ENCODE results near the gene PRKAG2. TPM values are rescaled to one million over a fixed set of nuclear protein-coding genes. Genes with fewer than 3 reads are reported as not detected.

Gene PRKAG2
- total and polyA plus RNA-seq, 2 experiments from 2014 or later = 17.0 to 19.5 TPM

DNA sequence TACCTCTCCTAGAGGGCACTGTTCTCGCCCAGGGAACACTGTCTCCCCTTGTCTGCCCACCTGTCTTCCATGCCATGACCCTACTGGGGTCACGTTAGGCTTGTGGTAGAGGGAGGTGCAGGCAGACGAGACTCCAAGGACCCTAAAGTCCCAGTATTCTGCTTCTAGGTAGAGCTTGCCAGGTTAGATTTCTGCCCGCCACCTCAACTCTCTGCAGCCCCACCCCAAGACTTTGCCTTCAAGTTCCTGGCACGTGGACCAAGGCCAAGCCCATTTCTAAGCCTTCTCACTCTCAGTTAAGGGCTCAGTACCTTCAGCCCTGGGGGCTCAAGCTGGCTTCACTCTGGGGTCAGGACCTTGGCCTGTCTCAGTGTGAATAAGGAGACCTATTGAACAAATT, 16.1 kb downstream of the PRKAG2 start:
- in situ Hi-C loops (cut with MboI) = no loop called here
- H3F3A ChIP-seq (ENCODE audit: insufficient read depth) = no peaks in the 10 kb centered on the region
- no peak for DNase-seq
- no peak overlapping the region for H3K9ac ChIP-seq
- no peaks in the 10 kb centered on the region for H4K20me1 ChIP-seq (ENCODE audit: insufficient read depth)
- H3K27me3 ChIP-seq (replicated peaks; ENCODE audit: insufficient read depth) = peaks cover 5% of the 10 kb centered on the region
- no peaks in the 10 kb centered on the region for H3K9me2 ChIP-seq (ENCODE audit: insufficient read depth)
- TF ChIP-seq EZH2phosphoT487 (IDR thresholded peaks at IDR 0.05; ENCODE audit: insufficient read depth, low read depth) (no peak), EZH2 (IDR thresholded peaks at IDR 0.05; ENCODE audit: insufficient read depth, poor library complexity, severe bottlenecking) (no peak)
- H3K4me3 ChIP-seq = no peak overlapping the region
- H3K79me2 ChIP-seq (ENCODE audit: insufficient read depth) = no peaks in the 10 kb centered on the region
- no peak overlapping the region for H3K4me2 ChIP-seq (ENCODE audit: unreplicated experiment)
- 50 to 52% methylated on average over 5 of the region's 5 CpGs for WGBS, 2 experiments (ENCODE audit: low coverage in 1 of 2, low lambda C conversion rate in 2 of 2, missing lambda C conversion rate in 2 of 2)
- H2AFZ ChIP-seq = no peak overlapping the region
- no peaks in the 10 kb centered on the region for H3K4me1 ChIP-seq (ENCODE audit: insufficient read depth)
- no peaks in the 10 kb centered on the region for H3K36me3 ChIP-seq (ENCODE audit: low read depth)
- no peaks in the 10 kb centered on the region for H3K9me3 ChIP-seq (ENCODE audit: low read depth)
- no peak overlapping the region for H3K27ac ChIP-seq

DNA sequence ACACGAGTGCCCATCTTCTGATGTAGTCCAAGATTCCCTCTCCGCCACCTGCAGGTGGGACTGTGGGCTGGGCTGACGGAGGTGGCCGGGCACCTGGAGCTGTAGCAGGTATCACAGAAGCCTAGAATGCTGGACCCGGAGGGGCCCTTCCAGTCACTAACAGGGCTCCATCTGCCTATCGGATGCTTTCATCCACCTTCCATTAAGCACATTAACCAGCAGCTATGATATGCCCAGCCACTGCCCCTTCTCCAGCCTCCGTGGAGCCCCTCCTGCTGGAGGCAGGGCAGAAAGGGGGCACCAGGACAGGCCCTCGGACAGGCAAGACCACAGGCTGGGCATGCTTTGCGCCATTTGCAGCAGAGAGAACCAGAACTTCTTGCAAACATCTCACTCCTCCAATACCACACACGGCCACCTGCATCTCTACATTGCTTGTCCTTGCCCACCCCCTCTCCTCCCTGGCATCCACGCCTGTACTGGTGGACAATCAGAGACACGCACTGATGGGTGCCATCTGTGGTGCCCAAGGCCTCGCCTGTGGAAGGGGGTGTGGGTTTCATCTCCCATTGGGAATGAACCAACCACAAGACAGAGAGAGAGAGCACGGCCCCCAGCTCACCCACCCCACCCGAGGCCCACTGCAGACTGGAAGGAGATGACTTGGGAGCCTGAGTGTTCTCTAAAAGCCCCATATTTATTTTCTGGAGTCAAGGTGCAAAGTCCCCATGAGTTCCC, 16.8 kb downstream of the PRKAG2 start:
- no peak overlapping the region for H3K4me2 ChIP-seq (ENCODE audit: unreplicated experiment)
- no peak overlapping the region for H3K4me3 ChIP-seq
- H2AFZ ChIP-seq = no peak overlapping the region

DNA sequence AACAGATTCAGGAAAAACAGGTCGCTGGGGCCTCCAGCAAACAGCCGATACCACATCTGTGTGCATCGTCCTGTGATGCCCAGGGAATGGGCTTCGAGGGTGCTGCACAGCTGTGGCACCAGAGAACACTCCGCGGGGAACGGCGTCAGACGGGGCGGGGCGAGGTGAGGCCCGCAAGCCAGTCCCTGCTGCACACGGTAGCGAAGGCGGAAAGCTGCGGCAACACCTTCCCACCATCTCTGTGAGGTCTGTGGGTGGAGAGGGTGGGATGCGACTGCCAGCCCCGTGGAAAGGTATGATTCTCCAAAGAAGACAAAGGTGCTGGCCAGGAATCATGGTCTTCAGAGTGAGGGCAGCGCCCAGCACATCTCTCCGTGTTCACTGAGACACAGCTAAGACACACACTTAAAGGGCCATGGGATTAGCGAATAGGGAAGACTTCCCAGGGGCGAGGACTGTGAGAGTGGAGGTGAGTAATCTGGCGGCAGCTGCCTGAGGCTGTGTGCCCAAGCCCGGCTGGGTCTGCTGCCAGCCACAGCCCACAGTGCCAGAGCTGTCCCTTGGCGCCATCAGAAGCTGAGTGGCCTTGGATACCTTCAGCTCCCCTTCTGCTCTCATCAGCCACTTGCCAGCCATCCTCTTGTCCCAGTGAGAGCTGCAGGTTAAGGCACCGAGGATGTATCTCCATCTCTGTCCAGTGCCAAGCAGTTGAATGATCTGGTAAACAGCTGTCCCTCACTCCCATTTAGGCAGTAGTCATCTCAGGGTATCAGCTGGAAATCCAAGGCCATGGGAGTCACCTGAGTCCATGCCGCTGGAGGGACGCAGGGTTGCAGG, 17.6 kb downstream of the PRKAG2 start:
- no peak overlapping the region for H3K9ac ChIP-seq
- no peaks in the 10 kb centered on the region for H3K36me3 ChIP-seq (ENCODE audit: low read depth)
- H3K4me2 ChIP-seq (ENCODE audit: unreplicated experiment) = no peak overlapping the region
- no peaks in the 10 kb centered on the region for H3K4me1 ChIP-seq (ENCODE audit: insufficient read depth)
- no peaks in the 10 kb centered on the region for H3F3A ChIP-seq (ENCODE audit: insufficient read depth)
- H3K79me2 ChIP-seq (ENCODE audit: insufficient read depth) = no peaks in the 10 kb centered on the region
- WGBS, 2 experiments (ENCODE audit: low coverage in 1 of 2, low lambda C conversion rate in 2 of 2, missing lambda C conversion rate in 2 of 2) = 70 to 73% methylated on average over 28 of the region's 28 CpGs
- in situ Hi-C loops (cut with MboI) = no loop called here
- peaks cover 6% of the 10 kb centered on the region for H3K27me3 ChIP-seq (replicated peaks; ENCODE audit: insufficient read depth)
- no peak for TF ChIP-seq EZH2 (IDR thresholded peaks at IDR 0.05; ENCODE audit: insufficient read depth, poor library complexity, severe bottlenecking)
- TF ChIP-seq EZH2phosphoT487 (IDR thresholded peaks at IDR 0.05; ENCODE audit: insufficient read depth, low read depth) = no peak
- H3K4me3 ChIP-seq = no peak overlapping the region
- H3K9me2 ChIP-seq (ENCODE audit: insufficient read depth) = no peaks in the 10 kb centered on the region
- H3K27ac ChIP-seq = no peak overlapping the region
- DNase-seq = no peak
- H3K9me3 ChIP-seq (ENCODE audit: low read depth) = no peaks in the 10 kb centered on the region
- no peaks in the 10 kb centered on the region for H4K20me1 ChIP-seq (ENCODE audit: insufficient read depth)
- no peak overlapping the region for H2AFZ ChIP-seq

More for the DNA sequence above, 16.8 kb downstream of the PRKAG2 start:
- Histone ChIP-seq H3K9ac (no peak overlapping the region), H3K27me3 (replicated peaks; ENCODE audit: insufficient read depth) (peaks cover 6% of the 10 kb centered on the region), H4K20me1 (ENCODE audit: insufficient read depth) (no peaks in the 10 kb centered on the region), H3K9me3 (ENCODE audit: low read depth) (no peaks in the 10 kb centered on the region), H3K27ac (no peak overlapping the region), H3K9me2 (ENCODE audit: insufficient read depth) (no peaks in the 10 kb centered on the region), H3K36me3 (ENCODE audit: low read depth) (no peaks in the 10 kb centered on the region), H3K79me2 (ENCODE audit: insufficient read depth) (no peaks in the 10 kb centered on the region), H3F3A (ENCODE audit: insufficient read depth) (no peaks in the 10 kb centered on the region), H3K4me1 (ENCODE audit: insufficient read depth) (no peaks in the 10 kb centered on the region)
- no peak for DNase-seq
- TF ChIP-seq EZH2 (IDR thresholded peaks at IDR 0.05; ENCODE audit: insufficient read depth, poor library complexity, severe bottlenecking) (no peak), EZH2phosphoT487 (IDR thresholded peaks at IDR 0.05; ENCODE audit: insufficient read depth, low read depth) (no peak)
- whole genome bisulfite sequencing, 2 experiments (ENCODE audit: low coverage in 1 of 2, low lambda C conversion rate in 2 of 2, missing lambda C conversion rate in 2 of 2) = 58 to 69% methylated on average over 14 to 15 of the region's 15 CpGs
- in situ Hi-C loops (cut with MboI) = no loop called here

DNA sequence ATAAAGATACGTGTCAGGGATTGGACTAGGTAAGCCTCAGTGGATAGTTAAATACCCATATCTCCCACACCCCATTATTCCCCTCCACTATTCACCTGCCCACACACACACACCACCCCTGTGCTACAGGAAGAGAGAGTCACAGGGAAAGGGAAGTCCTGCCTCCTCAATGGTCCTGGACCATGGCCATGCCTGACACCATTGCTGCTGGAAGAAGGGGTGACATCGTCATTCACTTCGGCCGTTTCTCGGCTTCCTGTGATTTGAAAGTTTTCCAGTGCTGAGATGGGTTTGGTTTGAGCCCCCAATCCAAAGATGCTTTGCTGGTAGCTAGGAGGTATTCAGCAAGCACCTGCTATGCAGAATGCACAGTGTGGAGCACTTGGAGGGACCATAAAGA, 18.5 kb downstream of the PRKAG2 start:
- H3K9ac ChIP-seq = no peak overlapping the region
- no peak for TF ChIP-seq EZH2 (IDR thresholded peaks at IDR 0.05; ENCODE audit: insufficient read depth, poor library complexity, severe bottlenecking)
- no peak for TF ChIP-seq EZH2phosphoT487 (IDR thresholded peaks at IDR 0.05; ENCODE audit: insufficient read depth, low read depth)
- H3K9me2 ChIP-seq (ENCODE audit: insufficient read depth) = no peaks in the 10 kb centered on the region
- H3K36me3 ChIP-seq (ENCODE audit: low read depth) = no peaks in the 10 kb centered on the region
- H2AFZ ChIP-seq = no peak overlapping the region
- no peaks in the 10 kb centered on the region for H3K79me2 ChIP-seq (ENCODE audit: insufficient read depth)
- no peaks in the 10 kb centered on the region for H4K20me1 ChIP-seq (ENCODE audit: insufficient read depth)
- H3F3A ChIP-seq (ENCODE audit: insufficient read depth) = no peaks in the 10 kb centered on the region
- H3K4me1 ChIP-seq (ENCODE audit: insufficient read depth) = no peaks in the 10 kb centered on the region
- H3K27ac ChIP-seq = no peak overlapping the region
- no peak for DNase-seq
- in situ Hi-C loops (cut with MboI) = no loop called here
- no peaks in the 10 kb centered on the region for H3K9me3 ChIP-seq (ENCODE audit: low read depth)
- peaks cover 6% of the 10 kb centered on the region for H3K27me3 ChIP-seq (replicated peaks; ENCODE audit: insufficient read depth)
- H3K4me3 ChIP-seq = no peak overlapping the region
- WGBS, 2 experiments (ENCODE audit: low coverage in 1 of 2, low lambda C conversion rate in 2 of 2, missing lambda C conversion rate in 2 of 2) = 61 to 76% methylated on average over 5 of the region's 5 CpGs
- H3K4me2 ChIP-seq (ENCODE audit: unreplicated experiment) = no peak overlapping the region
